Esophagus mucosa (tissue), 1 donor: Measurements from ENCODE around the gene SFXN5. TPM values are rescaled to one million over a fixed set of nuclear protein-coding genes. Genes with fewer than 3 reads are reported as not detected.

Experiments
- ATAC-seq: fragments of 200-7000 bp; cut with Tn5 transposase; one replicate; pipeline ENCODE4 v1.9.1; 2020
- total RNA-seq: library from RNA; stranded (reverse); gene quantifications from one replicate; pipeline ENCODE4 v1.2.4, GENCODE V29; 2023
- donor health status: DM: yes; HTN: yes; CAD: no.

The SFXN5 gene
- total RNA-seq, 1 donor from 2014 or later: 12.2 TPM

DNA sequence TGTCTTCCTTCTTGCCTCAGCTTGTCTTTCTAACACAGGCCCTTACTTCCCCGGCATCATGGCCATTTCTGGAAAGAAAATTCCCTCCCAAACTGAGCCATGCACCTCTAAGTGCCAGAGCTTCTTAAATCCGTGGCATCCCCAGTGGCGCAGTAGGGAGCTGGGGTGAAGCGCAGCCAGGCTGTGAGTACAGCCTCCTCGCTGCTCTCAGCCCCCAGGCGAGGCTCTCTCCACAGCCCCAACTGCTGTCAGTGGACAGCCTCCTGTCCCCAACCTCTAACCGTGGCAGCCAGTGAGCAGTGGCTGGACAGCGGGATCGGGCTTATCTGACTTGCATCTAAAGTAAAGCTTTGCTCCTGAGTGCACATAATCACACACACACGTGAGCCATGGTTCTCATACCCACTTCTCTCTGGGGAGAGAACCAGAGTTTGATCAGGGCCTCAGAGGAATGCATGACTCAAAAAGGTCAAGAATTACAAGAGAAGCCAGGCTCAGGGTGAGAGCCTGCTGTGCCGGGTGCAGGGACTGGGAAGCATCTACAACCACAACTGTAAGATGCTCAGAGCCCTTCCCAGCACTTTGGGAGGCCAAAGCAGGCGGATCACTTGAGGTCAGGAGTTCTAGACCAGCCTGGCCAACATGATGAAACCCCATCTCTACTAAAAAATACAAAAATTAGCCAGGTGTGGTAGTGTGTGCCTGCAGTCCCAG, 50.7 kb downstream of the SFXN5 start:
- ATAC-seq: no peak

- ATAC-seq: no peak
Observed at GRCh38 chr2:73020306-73020656, 51.2 kb downstream of the SFXN5 start.

DNA sequence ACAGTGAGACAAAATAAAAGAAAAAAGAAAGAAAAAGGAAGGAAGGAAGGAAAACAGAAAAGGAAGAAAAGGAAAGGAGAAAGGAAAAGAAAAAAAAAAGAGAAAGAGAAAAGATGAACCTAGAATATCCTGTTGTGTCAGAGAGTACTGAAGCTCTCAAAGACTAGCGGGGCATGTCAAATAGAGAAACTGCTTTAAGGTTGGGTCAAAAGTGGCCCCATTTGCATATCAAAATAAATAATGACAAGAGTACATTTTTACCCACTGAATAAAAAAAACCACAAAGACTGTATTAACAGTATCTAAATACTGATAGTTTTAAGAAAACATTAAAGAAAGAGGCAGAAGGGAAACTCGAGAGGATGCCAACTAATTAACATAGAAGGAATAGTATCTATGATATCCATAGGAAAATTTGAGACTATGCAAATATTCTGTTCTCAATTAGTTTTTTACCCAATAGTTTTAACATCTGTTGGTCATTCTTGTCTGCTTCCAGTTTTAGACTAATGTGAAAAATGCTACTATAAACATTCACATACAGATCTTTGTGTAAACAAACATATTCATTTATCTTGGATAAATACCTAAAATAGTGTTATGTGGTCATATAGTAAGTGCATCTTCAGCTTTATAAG, 53.2 kb downstream of the SFXN5 start:
- ATAC-seq: no peak

DNA sequence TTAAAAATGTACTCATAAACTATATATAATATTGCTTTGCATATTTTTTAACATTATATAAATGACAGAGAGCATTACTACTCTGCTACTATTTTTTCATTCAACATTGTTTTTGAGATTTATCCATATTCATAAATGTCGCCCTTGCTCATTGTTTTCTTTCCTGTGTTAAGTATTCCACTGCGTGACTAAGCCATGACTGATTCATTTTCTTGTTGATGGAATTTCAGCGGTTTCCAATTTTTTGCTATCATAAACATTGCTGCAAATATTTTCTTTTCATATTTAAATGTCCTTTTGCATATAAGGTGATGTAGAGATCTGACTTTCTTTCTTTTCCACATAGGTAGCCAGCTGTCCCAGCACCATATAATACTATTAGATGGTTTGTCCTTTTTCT, 57.6 kb downstream of the SFXN5 start:
- no peak for ATAC-seq

GRCh38 chr2:73009177-73009839, 62.2 kb downstream of the SFXN5 start:
- ATAC-seq: no peak

GRCh38 chr2:73008766-73009135, 62.8 kb downstream of the SFXN5 start:
- ATAC-seq: no peak

DNA sequence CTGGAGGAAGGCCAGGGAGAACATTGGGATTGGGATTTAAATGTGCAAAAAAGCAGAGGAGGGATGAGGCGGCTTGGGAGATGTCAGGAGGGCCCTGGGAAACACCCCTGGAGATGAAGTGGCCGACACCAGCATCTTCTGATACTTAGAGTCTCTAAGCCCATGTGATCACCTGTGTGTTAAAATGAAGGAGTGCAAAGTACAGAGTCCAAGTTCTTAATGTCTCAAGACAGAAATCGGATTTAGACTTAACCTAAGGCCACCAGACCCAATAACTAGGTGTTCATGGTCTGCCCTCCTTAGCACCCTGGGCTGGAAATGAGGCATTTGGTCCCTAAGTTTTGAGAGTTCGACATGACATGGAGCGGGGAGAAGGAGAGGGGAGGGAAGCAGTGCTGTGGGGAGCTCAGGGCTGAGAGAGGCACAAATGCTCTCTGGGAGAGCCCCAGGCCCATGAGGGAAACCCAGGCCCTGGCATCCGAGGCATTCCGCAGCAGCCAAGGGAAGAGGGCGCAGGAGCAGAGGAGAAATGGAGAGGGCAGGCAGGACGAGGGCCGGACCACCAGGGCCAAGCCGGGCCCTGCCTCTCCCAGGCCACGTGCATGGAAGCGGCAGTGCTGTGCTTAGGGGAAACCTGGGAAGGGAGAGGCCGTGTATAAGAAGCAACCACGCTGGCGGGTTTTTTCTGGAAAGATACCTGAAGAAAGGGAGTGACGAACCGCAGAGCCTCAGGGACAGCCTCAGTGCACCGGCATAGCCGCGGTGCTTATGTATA, 63.3 kb downstream of the SFXN5 start:
- no peak for ATAC-seq

DNA sequence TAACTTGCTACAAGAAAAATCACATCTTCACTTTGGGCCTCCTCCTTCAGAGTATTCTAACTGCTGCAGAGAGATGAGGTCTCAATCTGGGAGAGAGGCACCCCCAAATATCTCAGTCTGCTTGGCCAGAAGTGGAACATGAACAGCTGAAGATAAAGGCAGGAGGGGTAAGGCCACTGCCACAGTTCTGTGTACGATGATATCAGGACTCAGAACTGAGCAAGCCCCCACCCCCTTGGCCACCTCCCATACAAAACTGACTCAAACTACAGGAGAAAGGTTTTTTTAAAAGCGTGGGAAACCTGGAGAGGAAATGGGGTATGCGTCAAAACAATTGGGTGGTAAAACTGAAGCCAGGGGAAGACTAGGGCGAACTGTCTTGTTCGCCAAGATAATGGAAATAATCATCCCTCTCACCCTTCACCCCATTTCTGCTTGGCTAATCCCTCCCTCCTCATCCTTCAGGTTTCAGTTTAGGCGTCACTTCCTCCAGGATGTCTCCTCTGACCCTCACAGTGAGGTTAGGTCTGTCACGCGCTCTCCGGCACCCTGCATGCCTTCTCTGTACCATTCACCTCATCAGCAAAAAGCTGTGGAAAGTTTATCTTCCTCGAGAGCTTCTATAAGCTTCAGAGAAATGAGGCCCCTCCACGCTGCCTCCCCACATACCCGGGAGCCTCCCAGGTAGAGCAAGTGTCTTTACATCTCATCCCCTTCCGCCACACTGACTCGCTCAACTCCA, 64.4 kb downstream of the SFXN5 start:
- no peak for ATAC-seq

GRCh38 chr2:73004889-73005596, 66.5 kb downstream of the SFXN5 start:
- no peak for ATAC-seq

DNA sequence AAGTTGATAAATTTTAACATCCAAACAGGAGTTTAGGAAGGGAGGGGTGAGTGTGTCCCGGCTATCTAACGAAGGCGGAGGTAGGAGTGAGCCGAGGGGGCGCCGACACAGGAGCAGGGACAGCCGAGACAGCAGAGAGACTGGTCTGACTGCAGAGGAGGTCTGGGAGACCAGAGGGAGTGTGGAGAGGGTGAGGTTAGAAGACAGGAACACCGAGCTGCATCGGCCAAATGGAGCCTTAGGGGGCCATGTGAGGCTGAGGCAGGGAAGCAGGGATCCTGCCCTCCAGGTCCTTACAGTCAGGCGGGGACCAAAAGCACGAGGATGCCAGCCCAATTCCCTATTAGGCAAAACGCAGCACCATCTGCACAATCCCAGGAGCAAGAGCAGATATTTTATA, 67.0 kb downstream of the SFXN5 start:
- ATAC-seq: no peak

DNA sequence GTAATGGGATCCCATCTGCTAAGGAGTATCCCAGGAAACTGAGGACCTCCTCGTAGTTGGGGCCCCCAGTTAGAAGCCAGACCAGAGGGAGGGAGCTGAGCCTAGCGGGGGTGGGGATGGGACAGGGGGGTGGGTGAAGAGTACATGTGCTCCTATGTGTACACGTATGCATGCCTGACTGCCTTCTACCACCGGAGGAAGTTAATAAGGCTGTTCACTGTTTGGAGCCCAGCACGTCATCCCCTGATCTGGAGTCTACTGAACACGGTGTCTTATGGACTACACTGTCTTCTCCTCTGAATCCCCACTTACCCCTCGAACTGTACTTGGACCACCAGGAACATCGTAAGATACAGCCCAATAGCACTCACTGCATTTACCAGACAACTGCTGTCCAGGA, 68.5 kb downstream of the SFXN5 start:
- ATAC-seq: no peak

GRCh38 chr2:73000808-73001570, 70.5 kb downstream of the SFXN5 start:
- no peak for ATAC-seq

GRCh38 chr2:72999729-73000725, 71.5 kb downstream of the SFXN5 start:
- ATAC-seq: no peak

DNA sequence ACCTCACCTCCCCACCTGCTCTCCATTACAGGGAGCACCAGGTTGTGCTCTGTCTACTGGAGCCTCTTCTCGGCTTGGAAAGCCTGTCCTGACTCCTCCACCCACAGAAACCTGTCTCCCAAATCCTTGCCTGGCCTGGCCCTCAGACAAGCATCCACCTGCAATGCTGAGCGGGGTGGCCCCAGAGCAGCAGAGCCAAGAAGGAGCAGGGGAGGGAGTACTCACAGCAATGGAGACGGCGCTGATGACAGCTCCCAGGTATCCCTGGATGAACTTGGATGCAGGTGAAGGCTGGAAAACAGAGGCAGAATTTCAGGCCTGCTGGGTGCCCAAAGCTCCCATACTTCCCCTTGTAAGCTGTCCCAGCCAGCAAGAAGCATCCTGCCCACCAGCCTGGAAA, 72.8 kb downstream of the SFXN5 start:
- ATAC-seq: no peak

DNA sequence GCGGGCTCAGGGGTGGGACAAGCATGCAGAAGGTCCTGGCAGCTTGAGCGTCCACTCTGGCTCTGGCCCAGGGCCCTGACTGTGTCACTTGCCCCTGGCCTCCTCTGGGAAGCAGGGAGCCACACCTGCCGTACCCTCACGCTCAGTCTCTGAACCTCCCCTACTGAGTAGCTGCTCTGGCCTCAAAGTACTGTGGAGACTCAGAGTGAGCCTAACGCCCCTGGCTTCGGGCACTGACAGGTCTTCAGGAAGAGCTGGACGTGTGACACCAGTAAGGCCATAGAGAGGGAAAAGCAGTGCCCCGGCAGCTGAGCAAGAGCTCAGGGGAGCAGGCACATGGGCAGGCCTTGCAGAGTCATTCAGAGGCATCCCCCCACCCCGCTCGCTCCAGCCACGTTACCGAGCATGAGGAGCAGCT, 73.3 kb downstream of the SFXN5 start:
- ATAC-seq: no peak

GRCh38 chr2:72996117-72996502, 75.4 kb downstream of the SFXN5 start:
- no peak for ATAC-seq

DNA sequence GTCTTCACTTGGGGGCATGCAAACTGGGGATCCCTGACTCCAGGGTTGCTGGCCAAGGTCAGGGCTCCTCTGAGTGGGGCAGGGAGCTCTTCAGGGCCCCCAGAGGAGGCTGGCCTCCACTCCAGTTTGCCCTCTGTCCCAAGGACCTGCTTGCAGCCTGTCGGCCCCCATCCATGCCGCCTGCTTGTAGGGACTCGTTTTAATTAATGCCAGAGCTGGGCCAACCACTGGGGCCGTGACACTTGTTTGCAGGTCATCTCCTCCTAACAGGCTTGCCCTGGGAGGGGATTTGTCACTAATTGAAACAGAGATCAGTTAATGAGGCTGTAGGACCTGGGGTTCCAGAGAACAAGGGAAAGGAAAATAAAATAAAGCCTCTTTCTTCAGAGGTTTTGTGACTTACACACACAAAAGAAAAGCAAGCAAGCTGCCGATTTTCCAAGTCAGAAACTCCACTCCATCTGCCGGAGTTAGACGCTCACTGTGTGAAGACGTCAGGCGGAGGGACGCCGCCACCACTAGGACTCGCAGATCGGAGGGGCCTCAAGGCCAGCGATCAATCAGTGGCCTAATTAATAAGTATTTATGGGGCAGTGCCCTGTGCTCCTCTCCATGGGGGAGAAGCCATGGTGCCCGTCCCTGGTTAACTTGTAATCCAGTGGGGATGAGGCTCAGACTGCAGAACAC, 75.9 kb downstream of the SFXN5 start:
- ATAC-seq: no peak

- ATAC-seq: no peak
Observed at GRCh38 chr2:72994991-72995380, 76.5 kb downstream of the SFXN5 start.

DNA sequence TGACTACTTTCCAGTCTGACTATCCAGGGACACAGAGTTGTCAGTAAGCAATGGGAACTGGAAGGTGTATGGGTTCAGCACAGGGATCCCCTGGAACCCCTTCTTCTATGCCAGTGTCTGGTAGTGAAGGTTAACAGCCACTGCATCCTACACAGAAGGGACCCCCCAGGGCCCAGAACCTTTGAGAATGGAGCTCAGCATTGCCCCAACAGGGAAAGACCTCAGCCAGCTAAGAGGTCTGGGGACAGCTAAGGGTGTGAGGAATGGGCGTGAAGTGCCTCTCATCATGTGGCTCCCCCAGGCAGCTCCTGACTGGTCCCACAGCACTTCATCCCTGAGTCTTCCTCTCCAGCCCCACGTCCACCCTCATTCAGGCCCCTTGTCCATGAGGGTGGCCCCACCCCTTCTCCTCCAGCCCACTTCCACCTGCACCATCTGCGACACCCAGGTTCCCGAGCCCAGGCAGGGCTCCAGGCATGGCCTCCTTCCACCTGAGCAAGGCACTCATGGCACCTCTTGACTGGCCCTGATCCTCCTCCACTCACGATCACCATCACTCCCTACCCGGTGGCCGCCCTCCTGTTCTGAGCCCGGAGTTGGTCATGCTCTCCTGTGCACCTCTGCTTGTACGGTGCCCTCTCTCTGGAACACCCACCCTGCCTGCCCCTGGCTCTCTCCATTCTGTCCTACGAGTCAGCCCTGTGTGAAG, 77.1 kb downstream of the SFXN5 start:
- ATAC-seq: no peak
